Ovary (tissue), 9 donors: ENCODE measurements around the gene LGALS12. TPM values are rescaled to one million over a fixed set of nuclear protein-coding genes. Genes with fewer than 3 reads are reported as not detected.
"Not testable (repeated sequence)": the region's sequence is repeated elsewhere in the genome, so short reads cannot be mapped to it uniquely, and the experiment has no call there.

Experiments
- DNase-seq, 5 donors: peaks; one replicate each; pipeline ENCODE4 v3.0.0-alpha.2; 2019 to 2020
- H3K27ac ChIP-seq, 2 donors: fragments of 200-600 bp; one replicate each; pipeline versions ENCODE4 v1.5.1 to v1.8.0; 2019 to 2022
- H3K27me3 ChIP-seq: fragments of 200-600 bp; one replicate; pipeline ENCODE4 v1.8.0; 2022
- H3K36me3 ChIP-seq: fragments of 200-600 bp; sonication (generic); one replicate; pipeline ENCODE4 v1.5.1; 2019
- H3K4me1 ChIP-seq: one replicate; pipeline ENCODE4 v1.8.1; 2013; ENCODE audit warnings: mild to moderate bottlenecking, moderate library complexity; ENCODE audit not compliant: insufficient read depth
- H3K4me3 ChIP-seq: fragments of 200-600 bp; sonication (generic); one replicate; pipeline ENCODE4 v1.5.1; 2017
- H3K9me3 ChIP-seq, 2 donors: fragments of 200-600 bp in 1 of 2; sonication (generic) in 1 of 2; one replicate each; pipeline versions ENCODE4 v1.5.1 to v1.8.1; 2013 to 2019; ENCODE audit warnings: mild to moderate bottlenecking in 1 of 2, moderate library complexity in 1 of 2
- EP300 ChIP-seq: sonication (generic); formaldehyde crosslinking; IDR thresholded peaks from one replicate; pipeline ENCODE4 v1.6.1; 2017; ENCODE audit warnings: antibody characterized with exemption
- POLR2A ChIP-seq: fragments of 450-650 bp; IDR thresholded peaks from one replicate; pipeline ENCODE4 v1.6.1; 2017; ENCODE audit warnings: antibody characterized with exemption, mild to moderate bottlenecking, moderate library complexity
- WGBS, 3 donors: extraction: QIAGEN DNeasy Blood & Tissue Kit in 1 of 3; methylation state at CpG; one replicate each; pipeline versions ENCODE4 v1.1.5 to v1.1.7; 2013 to 2017; 5-methylcytosine and 5-hydroxymethylcytosine counted together
- intact Hi-C, 4 donors: fragments of 100-400 bp; cut with DNase I; formaldehyde crosslinking; loops; one replicate each; pipeline versions ENCODE4 v1.11.0 to v1.15.1; 2022 to 2023
- polyA plus RNA-seq, 2 donors: library from polyadenylated mRNA; stranded (reverse); fragments of 200-250 nt in 1 of 2; fragments of 350-450 nt in 1 of 2; fragmentation: Illumina TruSeq in 1 of 2; extraction: RNeasy Lipid Tissue Mini Kit (QIAGEN cat#74804) in 1 of 2; gene quantifications; one replicate each; pipeline ENCODE4 v1.2.3, GENCODE V29; 2013 to 2014
- total RNA-seq, 7 donors: library from RNA; depleted of rRNA in 2 of 7; stranded (reverse); fragments of >200 nt in 2 of 7; fragmentation: NEBNext Ultra II Directional in 3 of 7; extraction: Animal tissue kit (Norgen Biotek cat#: 25700) in 3 of 7; gene quantifications; one replicate each; pipeline versions ENCODE4 v1.1.0 to v1.2.4, GENCODE V29; 2016 to 2023
- TF ChIP-seq, protein P1 (sequence below), 3 donors: fragments of 450-650 bp in 2 of 3; fragments of 200-600 bp in 1 of 3; IDR thresholded peaks; one replicate each; pipeline versions ENCODE4 v1.5.1 to v1.8.0; 2016 to 2022; ENCODE audit warnings: antibody characterized with exemption in 3 of 3, mild to moderate bottlenecking in 1 of 3
- donor health status: DM: no; HTN: no; CAD: no; lungs with moderate emphysema.
- donor health status: DM: no; HTN: no; CAD: no.
- donor health status: Bipolar disorder and iron deficiency.
- donor health status: DM: yes; HTN: yes; CAD: no.
- donor health status: DM: no; HTN: no; CAD: no.
- donor health status: DM: yes; HTN: yes; CAD: no.

LGALS12 gene
- total and polyA plus RNA-seq, 9 donors: 0.19 to 28.7 (median 0.74) TPM; not detected in 1

DNA sequence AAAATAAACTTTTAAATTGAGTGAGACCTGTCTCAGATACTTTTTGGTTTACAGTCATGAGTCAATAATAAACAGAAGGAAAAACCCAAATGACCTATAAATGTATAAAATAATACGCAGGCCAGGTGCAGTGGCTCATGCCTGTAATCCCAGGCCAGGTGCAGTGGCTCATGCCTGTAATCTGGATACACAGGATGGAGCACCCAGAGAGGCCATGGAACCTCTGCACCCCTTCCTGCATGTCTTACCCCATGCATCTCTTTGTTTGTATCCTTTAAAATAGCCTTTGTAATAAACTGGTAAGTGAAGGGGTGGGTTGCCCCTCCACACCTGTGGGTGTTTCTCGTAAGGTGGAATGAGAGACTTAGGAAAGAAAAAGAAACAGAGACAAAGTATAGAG lies 21.8 kb downstream of the LGALS12 start:
- intact Hi-C loops: no loop called here
- TF ChIP-seq, protein P1, sequence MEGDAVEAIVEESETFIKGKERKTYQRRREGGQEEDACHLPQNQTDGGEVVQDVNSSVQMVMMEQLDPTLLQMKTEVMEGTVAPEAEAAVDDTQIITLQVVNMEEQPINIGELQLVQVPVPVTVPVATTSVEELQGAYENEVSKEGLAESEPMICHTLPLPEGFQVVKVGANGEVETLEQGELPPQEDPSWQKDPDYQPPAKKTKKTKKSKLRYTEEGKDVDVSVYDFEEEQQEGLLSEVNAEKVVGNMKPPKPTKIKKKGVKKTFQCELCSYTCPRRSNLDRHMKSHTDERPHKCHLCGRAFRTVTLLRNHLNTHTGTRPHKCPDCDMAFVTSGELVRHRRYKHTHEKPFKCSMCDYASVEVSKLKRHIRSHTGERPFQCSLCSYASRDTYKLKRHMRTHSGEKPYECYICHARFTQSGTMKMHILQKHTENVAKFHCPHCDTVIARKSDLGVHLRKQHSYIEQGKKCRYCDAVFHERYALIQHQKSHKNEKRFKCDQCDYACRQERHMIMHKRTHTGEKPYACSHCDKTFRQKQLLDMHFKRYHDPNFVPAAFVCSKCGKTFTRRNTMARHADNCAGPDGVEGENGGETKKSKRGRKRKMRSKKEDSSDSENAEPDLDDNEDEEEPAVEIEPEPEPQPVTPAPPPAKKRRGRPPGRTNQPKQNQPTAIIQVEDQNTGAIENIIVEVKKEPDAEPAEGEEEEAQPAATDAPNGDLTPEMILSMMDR (IDR thresholded peaks at IDR 0.05): no peak
- no peak for TF ChIP-seq EP300
- no peak for TF ChIP-seq POLR2A
- no peaks in the 10 kb centered on the region for H3K9me3 ChIP-seq
- H3K27me3 ChIP-seq: no peaks in the 10 kb centered on the region
- no peak overlapping the region for H3K27ac ChIP-seq
- peaks cover 2% of the 10 kb centered on the region for H3K4me1 ChIP-seq
- no peak overlapping the region for H3K4me3 ChIP-seq
- 93 to 97% (median 97%) methylated on average over 2 of the region's 2 CpGs for WGBS, 3 donors
- no peak for DNase-seq
- no peaks in the 10 kb centered on the region for H3K36me3 ChIP-seq

DNA sequence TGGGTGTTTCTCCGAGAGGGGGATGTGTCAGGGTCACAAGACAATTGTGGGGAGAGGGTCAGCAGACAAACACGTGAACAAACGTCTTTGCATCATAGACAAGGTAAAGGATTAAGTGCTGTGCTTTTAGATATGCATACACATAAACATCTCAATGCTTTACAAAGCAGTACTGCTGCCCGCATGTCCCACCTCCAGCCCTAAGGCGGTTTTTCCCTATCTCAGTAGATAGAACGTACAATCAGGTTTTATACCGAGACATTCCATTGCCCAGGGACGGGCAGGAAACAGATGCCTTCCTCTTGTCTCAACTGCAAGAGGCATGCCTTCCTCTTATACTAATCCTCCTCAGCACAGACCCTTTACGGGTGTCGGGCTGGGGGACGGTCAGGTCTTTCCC lies 22.3 kb downstream of the LGALS12 start:
- H3K9me3 ChIP-seq, H3K36me3 ChIP-seq, H3K4me3 ChIP-seq, DNase-seq, H3K27ac ChIP-seq, H3K4me1 ChIP-seq, intact Hi-C loops, H3K27me3 ChIP-seq: not testable (repeated sequence)
- WGBS, 3 donors: 51 to 72% (median 65%) methylated on average over 7 to 8 of the region's 11 CpGs

DNA sequence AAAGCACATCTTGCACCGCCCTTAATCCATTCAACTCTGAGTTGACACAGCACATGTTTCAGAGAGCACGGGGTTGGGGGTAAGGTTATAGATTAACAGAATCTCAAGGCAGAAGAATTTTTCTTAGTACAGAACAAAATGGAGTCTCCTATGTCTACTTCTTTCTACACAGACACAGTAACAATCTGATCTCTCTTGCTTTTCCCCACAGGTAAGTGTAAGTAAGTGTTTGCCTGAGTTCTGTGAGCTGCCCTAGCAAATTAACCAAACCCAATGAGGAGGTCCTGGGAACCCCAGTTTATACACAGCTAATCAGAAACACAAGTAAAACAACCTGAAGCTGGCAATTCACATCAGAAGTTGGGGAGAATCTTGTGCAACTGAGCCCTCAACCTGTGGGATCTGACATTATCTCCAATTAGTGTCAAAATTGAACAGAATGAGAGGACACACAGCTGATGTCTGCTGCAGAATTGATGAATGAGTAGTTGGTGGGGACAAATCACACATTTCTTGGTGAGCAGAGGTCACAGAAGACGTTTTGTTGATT lies 22.9 kb downstream of the LGALS12 start:
- 66 to 86% (median 76%) methylated on average over 1 of the region's 3 CpGs for WGBS, 3 donors
- H3K4me3 ChIP-seq, H3K27me3 ChIP-seq, H3K36me3 ChIP-seq, H3K4me1 ChIP-seq, H3K9me3 ChIP-seq, H3K27ac ChIP-seq, DNase-seq, intact Hi-C loops: not testable (repeated sequence)

DNA sequence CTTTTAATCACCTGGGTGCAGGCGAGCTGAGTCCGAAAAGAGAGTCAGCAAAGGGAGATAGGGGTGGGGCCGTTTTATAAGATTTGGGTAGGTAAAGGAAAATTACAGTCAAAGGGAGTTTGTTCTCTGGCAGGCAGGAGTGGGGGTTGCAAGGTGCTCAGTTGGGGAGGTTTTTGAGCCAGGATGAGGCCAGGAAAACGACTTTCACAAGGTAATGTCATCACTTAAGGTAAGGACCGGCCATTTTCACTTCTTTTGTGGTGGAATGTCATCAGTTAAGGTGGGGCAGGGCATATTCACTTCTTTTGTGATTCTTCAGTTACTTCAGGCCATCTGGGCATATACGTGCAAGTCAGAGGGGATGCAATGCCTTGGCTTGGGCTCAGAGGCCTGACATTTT lies 23.5 kb downstream of the LGALS12 start:
- H3K36me3 ChIP-seq, H3K9me3 ChIP-seq, H3K27ac ChIP-seq, DNase-seq, H3K4me3 ChIP-seq, H3K27me3 ChIP-seq, H3K4me1 ChIP-seq, intact Hi-C loops: not testable (repeated sequence)
- WGBS, 3 donors: 68 to 84% (median 79%) methylated on average over 6 of the region's 6 CpGs

DNA sequence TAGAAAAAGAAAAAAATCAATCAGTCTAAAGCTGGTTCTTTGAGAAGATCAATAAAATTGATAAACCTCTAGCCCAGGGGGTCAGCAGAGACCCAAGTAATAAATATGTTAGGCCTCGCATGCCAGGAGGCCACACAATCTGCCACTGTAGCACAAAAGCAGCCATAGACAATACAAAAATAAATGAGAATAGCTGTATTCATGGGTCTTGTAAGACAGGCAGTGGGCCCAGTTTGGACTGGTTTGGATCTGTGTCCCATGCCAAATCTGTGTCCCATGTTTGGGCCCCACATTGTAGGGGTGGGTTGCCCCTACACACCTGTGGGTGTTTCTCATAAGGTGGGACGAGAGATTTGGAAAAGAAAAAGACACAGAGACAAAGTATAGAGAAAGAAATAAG lies 24.1 kb downstream of the LGALS12 start:
- Histone ChIP-seq H3K9me3 (no peaks in the 10 kb centered on the region), H3K4me1 (peaks cover 2% of the 10 kb centered on the region), H3K4me3 (no peak overlapping the region), H3K27me3 (no peaks in the 10 kb centered on the region), H3K36me3 (no peaks in the 10 kb centered on the region), H3K27ac (no peak overlapping the region)
- TF ChIP-seq, protein P1 (IDR thresholded peaks at IDR 0.05): no peak
- TF ChIP-seq EP300 (no peak), POLR2A (no peak)
- DNase-seq: no peak
- WGBS, 3 donors: 95 to 97% (median 96%) methylated on average over 2 of the region's 2 CpGs
- intact Hi-C loops: no loop called here

DNA sequence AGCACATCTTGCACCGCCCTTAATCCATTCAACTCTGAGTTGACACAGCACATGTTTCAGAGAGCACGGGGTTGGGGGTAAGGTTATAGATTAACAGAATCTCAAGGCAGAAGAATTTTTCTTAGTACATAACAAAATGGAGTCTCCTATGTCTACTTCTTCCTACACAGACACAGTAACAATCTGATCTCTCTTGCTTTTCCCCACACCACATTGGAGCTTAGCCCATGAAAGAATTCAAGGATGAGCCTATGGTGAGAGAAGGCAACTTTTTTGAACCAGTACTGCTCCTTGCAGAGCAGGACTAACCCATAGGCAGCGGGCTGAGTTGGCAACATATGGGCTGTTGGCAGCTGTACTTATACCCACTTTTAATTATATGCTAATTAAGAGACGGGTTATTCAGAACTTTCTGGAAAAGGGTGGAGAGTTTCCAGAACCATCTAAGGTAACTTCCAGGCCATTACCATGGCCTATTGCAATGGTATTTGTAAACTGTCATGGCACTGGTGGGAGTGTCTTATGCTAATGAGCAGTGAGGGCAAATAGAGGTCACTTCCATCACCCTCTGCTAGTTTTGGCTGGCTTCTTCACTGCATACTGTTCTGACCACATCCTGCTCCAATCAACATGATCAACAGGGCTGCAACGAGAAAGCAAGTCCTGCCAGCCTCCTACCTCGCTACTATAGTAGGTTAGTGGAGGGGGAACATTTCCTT lies 25.3 kb downstream of the LGALS12 start:
- H3K27me3 ChIP-seq, H3K9me3 ChIP-seq, DNase-seq, H3K4me3 ChIP-seq, H3K4me1 ChIP-seq, intact Hi-C loops, H3K36me3 ChIP-seq, H3K27ac ChIP-seq: not testable (repeated sequence)
- WGBS, 3 donors: 63 to 67% (median 64%) methylated on average over 4 to 6 of the region's 6 CpGs
